Endothelial cell of umbilical vein (primary cell): ENCODE results near the gene CDK5RAP2. TPM values are rescaled to one million over a fixed set of nuclear protein-coding genes. Genes with fewer than 3 reads are reported as not detected.
"Not testable (repeated sequence)": the region's sequence is repeated elsewhere in the genome, so short reads cannot be mapped to it uniquely, and the experiment has no call there.

Source experiments
- Bru-seq: library from RNA; stranded (reverse); fragments of 400-500 nt; gene quantifications from one replicate; lab custom pipeline; 2021; lab: Mats Ljungman, UMichigan
- BruChase-seq, 2 experiments: library from RNA; stranded (reverse); fragments of 400-500 nt; gene quantifications; one replicate each; lab custom pipeline; 2021; lab: Mats Ljungman, UMichigan
- BruUV-seq: library from RNA; stranded (reverse); fragments of 400-500 nt; replicated peaks from 2 replicates; lab custom pipeline; 2021; lab: Mats Ljungman, UMichigan
- CTCF ChIA-PET: fragments of 300-600, 350-600 bp; sonication (Branson Sonifier 250); formaldehyde crosslinking; loops from one replicate; lab custom pipeline; 2021; ENCODE audit warnings: antibody characterized with exemption, inconsistent platforms; lab: Charles Lee
- POLR2A ChIA-PET: fragments of 300-600, 350-600 bp; sonication (Branson Sonifier 250); formaldehyde crosslinking; loops from one replicate; lab custom pipeline; 2021; ENCODE audit warnings: antibody characterized with exemption, inconsistent platforms; lab: Charles Lee
- DNase-seq: peaks from one replicate; pipeline ENCODE4 v3.0.0-alpha.2; 2011; ENCODE audit warnings: low read depth, low spot score
- FAIRE-seq: peaks from 2 replicates; lab custom pipeline; 2011; peaks lifted over from hg19 to GRCh38; lab: Jason Lieb, UNC
- H2AFZ ChIP-seq: 2 replicates; pipeline ENCODE4 v1.6.0; 2012; ENCODE audit warnings: low read depth, low read length, control low read depth, inconsistent platforms
- H3K27ac ChIP-seq: 2 replicates; pipeline ENCODE4 v1.5.1; 2011; ENCODE audit warnings: low read depth, mild to moderate bottlenecking, control low read depth, low read length, moderate library complexity; ENCODE audit not compliant: insufficient read depth
- H3K27me3 ChIP-seq, 2 experiments: 2 replicates each; pipeline versions ENCODE4 v1.6.0 to v1.6.1; 2011; ENCODE audit warnings: low read length in 2 of 2, mixed read lengths in 1 of 2; ENCODE audit not compliant: control insufficient read depth in 2 of 2, insufficient read depth in 2 of 2
- H3K36me3 ChIP-seq, 2 experiments: 2 replicates in 1 of 2; 3 replicates in 1 of 2; pipeline ENCODE4 v1.5.1; 2011; ENCODE audit warnings: low read length in 2 of 2, mild to moderate bottlenecking in 1 of 2, moderate library complexity in 1 of 2; ENCODE audit not compliant: control insufficient read depth in 2 of 2, insufficient read depth in 2 of 2; ENCODE audit errors: extremely low read depth in 1 of 2
- H3K4me1 ChIP-seq: 3 replicates; pipeline ENCODE4 v1.5.1; 2011; ENCODE audit warnings: mild to moderate bottlenecking, low read length; ENCODE audit not compliant: control insufficient read depth, insufficient read depth; ENCODE audit errors: extremely low read depth
- H3K4me2 ChIP-seq: 2 replicates; pipeline ENCODE4 v1.6.1; 2011; ENCODE audit warnings: low read length, control low read depth, mixed read lengths; ENCODE audit not compliant: insufficient read depth
- H3K4me3 ChIP-seq, 3 experiments: fragments of 200-600 bp in 1 of 3; sonication (generic), shearing (Covaris generic) in 1 of 3; replicated peaks in 1 of 3; 2 replicates each; pipeline ENCODE4 v1.5.1; 2011 to 2016; ENCODE audit warnings: control low read depth in 3 of 3, low read length in 3 of 3, mild to moderate bottlenecking in 2 of 3, inconsistent platforms in 1 of 3, low read depth in 1 of 3, moderate library complexity in 1 of 3; ENCODE audit not compliant: insufficient read depth in 1 of 3
- H3K79me2 ChIP-seq: 2 replicates; pipeline ENCODE4 v1.6.0; 2012; ENCODE audit warnings: low read length, inconsistent platforms; ENCODE audit not compliant: control insufficient read depth, insufficient read depth
- H3K9ac ChIP-seq: replicated peaks from 2 replicates; pipeline ENCODE3; 2011; ENCODE audit warnings: low read length, control low read depth; ENCODE audit not compliant: insufficient read depth; ENCODE audit errors: extremely low read depth
- H3K9me1 ChIP-seq: replicated peaks from 3 replicates; pipeline ENCODE4 v1.6.0; 2011; ENCODE audit warnings: mild to moderate bottlenecking, low read length; ENCODE audit not compliant: control insufficient read depth, insufficient read depth; ENCODE audit errors: extremely low read depth
- H3K9me3 ChIP-seq: replicated peaks from 2 replicates; pipeline ENCODE4 v1.5.1; 2012; ENCODE audit warnings: low read length, inconsistent platforms; ENCODE audit not compliant: control insufficient read depth, insufficient read depth
- H4K20me1 ChIP-seq: replicated peaks from 2 replicates; pipeline ENCODE3; 2011; ENCODE audit warnings: mild to moderate bottlenecking, low read length; ENCODE audit not compliant: control insufficient read depth, insufficient read depth; ENCODE audit errors: extremely low read depth
- FOS ChIP-seq: IDR thresholded peaks from 2 replicates; pipeline ENCODE4 v1.6.1; 2011; ENCODE audit warnings: mild to moderate bottlenecking, low read length, moderate library complexity, borderline replicate concordance; ENCODE audit not compliant: insufficient read depth
- MYC ChIP-seq: IDR thresholded peaks from one replicate; pipeline ENCODE4 v1.6.1; 2011; ENCODE audit warnings: mild to moderate bottlenecking, low read depth, low read length
- POLR2AphosphoS5 ChIP-seq: IDR thresholded peaks from 2 replicates; pipeline ENCODE4 v1.6.1; 2012; ENCODE audit warnings: low read depth, mild to moderate bottlenecking, control low read depth, low read length, moderate library complexity; ENCODE audit not compliant: insufficient read depth
- dilution Hi-C: fragments of 300-500 bp; cut with MboI; formaldehyde crosslinking; loops from one replicate; pipeline ENCODE4 v1.15.0; 2019; ENCODE audit warnings: low sequenced_read_pairs; ENCODE audit not compliant: extremely low pct_ligation_motif_present
- intact Hi-C: fragments of 100-400 bp; cut with micrococcal nuclease; formaldehyde crosslinking; loops from one replicate; pipeline ENCODE4 v1.10.0; 2022
- long read RNA-seq: library from polyadenylated mRNA; stranded (forward); transcript quantifications from one replicate; pipeline ENCODE4 v2.0.0, GENCODE V29; 2021
- polyA minus RNA-seq, 3 experiments: library from RNA; depleted of rRNA, polyadenylated mRNA; stranded (reverse); fragments of >200 nt; gene quantifications; 1 replicate in 1 of 3; 2 replicates in 2 of 3; pipeline ENCODE4 v1.2.3, GENCODE V29; 2011
- polyA plus RNA-seq, 4 experiments: library from polyadenylated mRNA; depleted of rRNA in 3 of 4; stranded (reverse) in 3 of 4; unstranded in 1 of 4; fragments of >200 nt; gene quantifications; 2 replicates each; pipeline versions ENCODE4 v1.2.1 to v1.2.3, GENCODE V29; 2011 to 2012; ENCODE audit warnings: missing spikeins in 1 of 4
- total RNA-seq: library from RNA; stranded (reverse); gene quantifications from 2 replicates; pipeline ENCODE4 v1.2.3, GENCODE V29; 2021

Gene CDK5RAP2
- total RNA-seq = 53.5 and 56.7 TPM in 2 replicates
- 17.0 and 17.5 TPM in 2 replicates for polyA plus RNA-seq
- polyA plus RNA-seq (2011; cell fraction: cytosol; rRNA removed) = 24.9 and 32.8 TPM in 2 replicates
- polyA plus RNA-seq (2011; cell fraction: nucleus; rRNA removed) = 72.0 and 95.9 TPM in 2 replicates
- 20.6 and 26.5 TPM in 2 replicates for polyA plus RNA-seq (2012)
- 46.5 and 52.2 TPM in 2 replicates for polyA minus RNA-seq
- 46.8 TPM for polyA minus RNA-seq (2011; cell fraction: cytosol; rRNA and poly(A)+ RNA removed)
- polyA minus RNA-seq (2011; cell fraction: nucleus; rRNA and poly(A)+ RNA removed) = 60.1 and 73.7 TPM in 2 replicates
- Bru-seq, nascent RNA = percentile 78 among the genes with signal in this experiment
- BruChase-seq, experiment 1, labeled RNA remaining after a 6-hour chase = percentile 71 among the genes with signal in this experiment
- BruChase-seq, experiment 2, labeled RNA remaining after a 2-hour chase = percentile 72 among the genes with signal in this experiment
- long read RNA-seq, full-length matches to known transcripts = 1 of 12 reads
- long read RNA-seq, partial matches to known transcripts = 9 of 12 reads
- long read RNA-seq, other reads (novel, unspliced or antisense) = 2 of 12 reads

- CTCF ChIA-PET = no interaction called here
- BruUV-seq = TSS peak; percentile 45
Measured at GRCh38 chr9:120580051-120580896, at the start of gene CDK5RAP2. Gene CDK5RAP2, minus strand, starts transcription at chr9:120580167. Its CDS starts 189 bp downstream, at chr9:120579978.

GRCh38 chr9:120628925-120629497 lies 49.0 kb upstream of the CDK5RAP2 start:
- not testable (repeated sequence) for DNase-seq, BruUV-seq

More at GRCh38 chr9:120580051-120580896, at the start of gene CDK5RAP2:
- Histone ChIP-seq H3K9me3 (no peaks in the 10 kb centered on the region), H3K27me3 (no peaks in the 10 kb centered on the region), H3K4me1 (peaks cover 13% of the 10 kb centered on the region), H3K79me2 (peaks cover 43% of the 10 kb centered on the region), H2AFZ (peak within 1 kb of the TSS; percentile 100), H4K20me1 (no peaks in the 10 kb centered on the region), H3K27ac (peak within 1 kb of the TSS; percentile 69), H3K9ac (peak within 1 kb of the TSS; percentile 77), H3K9me1 (no peaks in the 10 kb centered on the region), H3K4me2 (peak within 1 kb of the TSS; percentile 86), H3K4me3 (peak within 1 kb of the TSS; percentile 73 to 76 (median 75)), H3K36me3 (no peaks in the 10 kb centered on the region)
- peak; percentile 83 for FAIRE-seq
- dilution Hi-C loops (no loop called here), intact Hi-C loops (no loop called here)
- peak; percentile 98 for DNase-seq
- TF ChIP-seq POLR2AphosphoS5 = peak; percentile 56
- no peak for TF ChIP-seq MYC
- POLR2A ChIA-PET = no interaction called here

More at GRCh38 chr9:120628925-120629497, 49.0 kb upstream of the CDK5RAP2 start:
- H3K4me1 ChIP-seq, H4K20me1 ChIP-seq, H3K79me2 ChIP-seq, H3K9ac ChIP-seq, H3K4me3 ChIP-seq, H3K36me3 ChIP-seq, intact Hi-C loops, H3K9me3 ChIP-seq, H3K27me3 ChIP-seq, POLR2A ChIA-PET, H2AFZ ChIP-seq, H3K27ac ChIP-seq, H3K9me1 ChIP-seq, H3K4me2 ChIP-seq, dilution Hi-C loops: not testable (repeated sequence)
- peak; percentile 72 for TF ChIP-seq FOS
- peak; percentile 76 for FAIRE-seq
- CTCF ChIA-PET = interaction anchor here (1.4 kb wide), 2 partner anchors 9 to 14 kb away, joined by 3 to 11 read pairs; no protein-coding TSS in a partner anchor
